HG03108 (cell line): Measurements from ENCODE around the gene ZNF689.
A peak's percentile ranks its signal among the peaks of the same experiment; 100 is the strongest.

ENCODE experiments used
- ATAC-seq: cut with Tn5 transposase; IDR thresholded peaks from one replicate; pipeline ENCODE4 v1.9.1; 2021; ENCODE audit warnings: moderate library complexity; ENCODE audit not compliant: unreplicated experiment

ZNF689 gene

DNA sequence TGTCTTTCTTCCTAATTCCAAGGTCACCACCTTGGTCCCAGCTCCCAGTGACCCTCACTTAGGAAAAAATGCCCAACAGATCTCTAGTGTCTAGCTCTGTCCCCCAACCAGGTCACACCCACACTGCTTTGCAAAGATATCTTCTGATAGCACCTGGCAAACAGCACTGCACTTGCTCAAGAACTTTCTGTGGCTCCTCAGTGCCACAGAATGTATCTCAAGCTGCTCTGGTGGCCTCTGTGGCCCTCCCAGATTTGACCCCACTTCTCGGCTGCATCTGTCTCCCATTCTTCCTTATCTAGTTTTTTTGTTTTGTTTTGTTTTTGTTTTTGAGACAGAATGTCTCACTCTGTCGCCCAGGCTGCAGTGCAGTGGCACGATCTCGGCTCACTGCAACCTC lies 43.7 kb downstream of the ZNF689 start:
- no peak for ATAC-seq

DNA sequence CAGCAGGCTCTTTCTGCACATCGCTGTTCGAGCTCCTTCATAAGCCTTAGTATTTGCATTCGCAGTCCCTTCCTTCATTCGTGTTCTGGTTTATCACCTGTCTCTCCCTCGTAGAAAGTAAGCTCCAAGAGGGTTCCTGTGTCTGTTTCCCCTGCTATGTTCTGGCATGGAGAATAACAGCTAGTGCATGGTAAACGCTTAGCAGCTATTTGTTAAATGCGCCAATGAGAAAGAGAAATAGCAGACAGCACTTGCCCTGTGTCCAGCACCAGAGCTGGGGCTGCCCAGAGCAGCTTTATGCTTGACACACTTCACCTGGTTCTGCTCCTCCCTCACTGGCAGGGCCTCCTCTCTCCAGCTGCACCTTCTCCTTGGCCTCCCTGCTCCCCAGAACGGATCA lies 44.2 kb downstream of the ZNF689 start:
- ATAC-seq = no peak

DNA sequence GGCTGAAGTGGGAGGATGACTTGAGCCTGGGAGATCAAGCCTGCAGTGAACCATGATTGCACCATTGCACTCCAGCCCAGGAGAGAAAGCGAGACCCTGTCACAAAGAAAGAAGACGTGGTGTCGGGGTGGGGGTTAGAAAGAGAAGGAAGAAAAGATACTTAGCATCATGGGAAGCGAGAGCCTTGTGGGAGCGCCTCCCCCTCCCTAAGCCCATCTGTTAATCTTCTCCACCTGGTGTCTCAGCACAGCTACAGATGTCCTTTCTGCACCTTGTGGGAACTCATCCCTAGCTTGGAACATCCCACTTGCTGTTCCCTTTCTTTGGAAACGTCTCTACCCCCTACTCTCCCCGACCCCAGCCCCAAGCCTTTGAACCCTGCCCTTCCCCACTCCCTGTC lies 44.7 kb downstream of the ZNF689 start:
- ATAC-seq = no peak

DNA sequence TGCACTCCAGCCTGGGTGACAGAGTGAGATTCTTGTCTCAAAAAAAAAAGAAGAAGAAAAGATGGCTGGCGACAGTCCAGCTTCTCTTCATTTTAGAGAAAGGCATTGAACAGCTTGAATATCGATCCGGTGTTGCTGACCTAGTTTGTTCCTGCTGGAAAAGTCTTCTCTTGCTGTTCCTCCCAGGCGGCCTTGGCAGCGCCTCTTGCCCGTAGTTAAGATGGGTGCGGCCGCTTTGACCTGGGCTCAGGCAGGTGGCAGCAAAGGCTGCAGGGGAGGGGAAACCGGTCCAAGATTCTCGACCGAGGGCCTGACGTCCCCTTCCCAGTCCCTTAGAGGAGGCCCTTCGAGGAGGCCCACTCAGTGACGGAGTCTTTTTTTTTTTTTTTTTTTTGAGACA lies 48.2 kb downstream of the ZNF689 start:
- ATAC-seq = no peak

DNA sequence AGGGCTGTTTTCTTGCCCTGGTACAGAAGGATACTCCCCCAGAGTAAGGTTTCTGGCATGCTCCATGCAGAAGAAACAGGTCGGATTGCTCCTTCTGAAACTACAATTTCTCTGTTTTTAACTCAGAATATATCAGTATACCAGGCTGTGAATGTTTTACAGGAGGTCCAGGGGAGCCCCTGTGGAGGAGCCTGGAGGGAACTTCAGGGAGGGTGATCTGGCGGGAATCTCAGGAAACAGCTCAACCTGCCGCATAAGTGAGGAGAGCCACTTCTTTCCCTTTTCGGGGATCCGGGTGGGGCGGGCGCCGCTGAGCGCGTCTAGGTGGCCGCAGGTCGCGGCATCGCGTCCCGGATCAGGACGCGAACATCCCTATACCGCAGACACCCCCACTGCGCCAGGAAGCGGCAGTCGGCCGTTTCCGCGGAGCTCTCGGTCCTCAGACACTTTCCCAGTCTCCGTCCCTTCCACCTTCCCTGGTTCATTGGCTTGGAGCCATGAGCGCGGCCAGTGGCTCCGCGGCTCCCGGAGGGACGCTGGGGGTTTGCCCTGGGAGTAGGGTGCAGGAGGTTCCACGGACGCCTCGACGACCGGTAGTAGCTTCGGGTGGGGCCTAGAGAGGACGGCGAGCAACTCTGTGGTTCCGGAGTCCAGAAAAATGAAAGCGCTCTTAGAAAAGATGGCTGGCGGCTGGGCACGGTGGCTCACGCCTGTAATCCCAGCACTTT lies 48.9 kb downstream of the ZNF689 start:
- ATAC-seq = no peak

DNA sequence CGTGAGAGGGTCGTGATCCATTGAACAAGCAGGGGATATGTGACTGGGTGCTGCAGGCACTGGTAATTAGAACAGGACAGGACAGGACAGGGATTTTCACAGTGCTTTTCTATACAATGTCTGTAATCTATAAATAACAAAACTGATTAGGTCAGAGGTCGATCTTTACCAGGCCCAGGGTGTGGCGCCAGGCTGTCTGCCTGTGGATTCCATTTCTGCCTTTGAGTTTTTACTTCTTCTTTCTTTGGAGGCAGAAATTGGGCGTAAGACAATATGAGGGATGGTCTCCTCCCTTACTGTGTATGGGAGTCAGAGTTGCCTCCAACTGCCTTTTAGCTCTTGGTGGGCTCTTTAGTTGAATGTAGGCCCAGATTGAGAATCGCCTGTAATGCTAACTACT lies 50.5 kb downstream of the ZNF689 start:
- no peak for ATAC-seq

DNA sequence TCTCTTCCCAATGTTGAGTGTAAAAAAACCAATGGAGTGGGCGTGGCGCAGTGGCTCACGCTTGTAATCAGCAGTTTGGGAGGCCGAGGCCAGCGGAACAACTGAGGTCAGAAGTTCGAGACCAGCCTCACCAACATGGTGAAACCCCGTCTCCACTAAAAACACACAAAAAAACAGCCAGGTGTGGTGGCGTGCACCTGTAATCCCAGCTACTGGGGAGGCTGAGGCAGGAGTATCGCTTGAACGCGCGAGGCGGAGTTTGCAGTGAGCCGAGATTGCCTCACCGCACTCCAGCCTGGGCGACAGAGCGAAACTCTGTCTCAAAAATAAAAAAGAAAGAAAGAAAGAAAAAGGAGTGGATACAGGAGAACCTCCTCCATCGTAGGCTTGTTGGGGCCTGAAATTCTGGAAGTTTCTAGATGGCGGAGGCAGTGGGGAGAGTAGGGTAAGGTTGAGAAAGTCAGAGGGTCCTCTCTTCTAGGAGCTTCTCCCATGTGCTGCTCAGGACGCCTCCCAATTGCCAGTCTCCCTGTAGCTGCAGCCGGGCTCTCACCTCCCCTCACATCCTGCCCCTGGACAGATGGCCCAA lies 51.3 kb downstream of the ZNF689 start:
- no peak for ATAC-seq

DNA sequence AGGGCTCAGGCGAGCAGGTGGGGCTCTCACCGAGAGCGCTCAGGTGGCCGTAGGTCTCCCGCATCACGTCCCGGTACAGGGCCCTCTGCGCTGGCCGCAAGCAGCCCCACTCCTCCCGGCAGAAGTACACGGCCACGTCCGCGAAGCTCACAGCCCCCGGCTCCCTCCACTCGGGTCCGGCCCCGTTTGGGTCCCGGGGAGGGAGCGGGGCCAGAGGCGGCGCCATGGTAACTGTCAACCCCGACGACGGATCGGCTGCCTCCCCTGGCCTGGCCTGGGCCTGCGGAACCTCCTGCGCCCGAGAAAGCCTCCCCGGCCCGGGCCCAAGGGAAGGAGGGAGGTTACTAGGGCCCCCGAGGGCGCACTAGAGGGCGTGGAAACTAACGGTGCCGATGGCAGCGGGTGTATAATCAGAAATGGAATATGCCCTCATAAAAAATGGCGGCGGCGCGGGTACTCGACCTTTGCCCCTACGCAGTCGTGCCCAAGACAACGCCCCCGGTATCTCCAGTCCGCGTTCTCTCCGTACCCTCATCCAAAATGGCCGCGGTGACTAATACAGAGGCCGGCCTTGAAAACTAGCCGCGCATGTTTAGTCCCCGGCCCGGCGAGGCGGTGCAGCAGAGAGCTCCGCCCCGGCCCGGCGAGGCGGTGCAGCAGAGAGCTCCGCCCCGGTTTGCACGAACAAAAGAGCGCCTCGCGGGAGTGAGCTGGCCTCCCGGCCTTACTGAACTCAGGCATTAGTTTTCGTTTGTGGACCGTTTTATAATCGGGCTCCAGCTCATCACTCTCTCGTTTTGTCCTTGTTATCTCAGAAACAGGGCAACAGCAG lies 52.0 kb downstream of the ZNF689 start, which contains the start of gene ZNF764:
TSS of gene ZNF764 (minus strand) at position 418 of the 832 bp plus-strand sequence. CDS start at position 226, 192 bp downstream.
- ATAC-seq = peak; percentile 86

DNA sequence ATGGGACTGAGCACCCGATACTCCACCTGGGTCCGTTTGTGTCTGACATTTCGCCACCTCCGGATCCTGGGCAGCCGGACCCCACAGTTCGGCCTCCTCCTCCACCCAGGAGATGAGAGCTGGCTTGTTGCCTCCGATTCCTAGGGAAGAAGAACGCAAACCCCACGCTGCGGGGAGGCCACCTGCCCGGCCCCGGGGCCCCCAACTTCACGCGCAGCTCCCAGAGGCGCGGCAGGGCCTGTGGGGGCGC lies 52.6 kb downstream of the ZNF689 start:
- ATAC-seq = no peak

DNA sequence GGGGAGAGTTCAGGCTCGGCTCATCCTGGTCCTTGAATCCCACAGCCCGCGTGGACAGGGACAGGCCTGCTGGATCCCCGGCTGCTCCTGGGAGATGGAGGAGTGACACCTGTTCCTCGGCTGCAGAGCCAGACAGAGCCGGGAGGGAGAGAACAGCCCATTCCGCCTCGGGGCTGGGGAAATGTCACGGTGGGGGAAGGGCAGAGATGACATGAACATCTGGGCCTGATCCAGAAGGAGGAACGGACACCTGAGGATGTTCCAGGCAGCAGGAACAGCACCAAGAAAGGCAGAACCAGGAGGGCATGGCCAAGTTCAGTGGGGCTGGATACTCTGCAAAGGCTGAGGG lies 54.1 kb downstream of the ZNF689 start:
- ATAC-seq = no peak

DNA sequence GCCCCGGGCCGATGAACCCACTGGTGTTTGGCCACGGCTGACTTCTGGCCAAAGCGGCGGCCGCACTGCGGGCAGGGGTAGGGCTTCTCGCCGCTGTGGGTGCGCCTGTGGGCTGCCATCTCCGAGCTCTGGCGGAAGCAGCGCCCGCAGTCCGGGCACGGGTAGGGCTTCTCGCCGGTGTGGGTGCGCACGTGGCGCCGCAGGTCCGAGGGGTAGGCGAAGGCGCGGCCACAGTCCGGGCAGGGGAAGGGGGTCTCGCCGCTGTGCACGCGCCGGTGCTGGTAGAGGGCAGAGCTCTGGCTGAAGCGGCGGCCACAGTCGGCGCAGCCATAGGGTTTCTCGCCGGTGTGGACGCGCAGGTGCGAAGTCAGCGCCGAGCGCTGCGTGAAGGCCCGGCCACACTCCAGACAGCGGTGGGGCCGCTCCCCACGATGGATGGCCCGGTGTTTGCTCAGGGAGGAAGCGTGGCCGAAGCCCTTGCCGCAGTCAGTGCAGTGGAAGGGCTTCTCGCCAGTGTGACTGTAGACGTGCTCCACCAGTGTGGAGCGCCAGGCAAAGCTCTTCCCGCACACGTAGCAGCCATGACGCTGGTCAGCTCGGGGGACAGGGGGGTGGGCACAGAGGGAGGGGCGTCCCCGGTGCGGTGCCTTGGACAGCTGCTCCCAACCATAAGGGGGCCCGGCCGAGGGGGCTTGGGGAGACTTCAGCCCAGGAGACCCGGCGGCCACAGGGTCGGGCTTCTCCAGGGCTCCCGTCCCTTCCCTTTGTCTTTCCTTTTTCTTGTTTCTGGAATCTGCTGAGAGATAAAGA lies 54.7 kb downstream of the ZNF689 start:
- no peak for ATAC-seq

DNA sequence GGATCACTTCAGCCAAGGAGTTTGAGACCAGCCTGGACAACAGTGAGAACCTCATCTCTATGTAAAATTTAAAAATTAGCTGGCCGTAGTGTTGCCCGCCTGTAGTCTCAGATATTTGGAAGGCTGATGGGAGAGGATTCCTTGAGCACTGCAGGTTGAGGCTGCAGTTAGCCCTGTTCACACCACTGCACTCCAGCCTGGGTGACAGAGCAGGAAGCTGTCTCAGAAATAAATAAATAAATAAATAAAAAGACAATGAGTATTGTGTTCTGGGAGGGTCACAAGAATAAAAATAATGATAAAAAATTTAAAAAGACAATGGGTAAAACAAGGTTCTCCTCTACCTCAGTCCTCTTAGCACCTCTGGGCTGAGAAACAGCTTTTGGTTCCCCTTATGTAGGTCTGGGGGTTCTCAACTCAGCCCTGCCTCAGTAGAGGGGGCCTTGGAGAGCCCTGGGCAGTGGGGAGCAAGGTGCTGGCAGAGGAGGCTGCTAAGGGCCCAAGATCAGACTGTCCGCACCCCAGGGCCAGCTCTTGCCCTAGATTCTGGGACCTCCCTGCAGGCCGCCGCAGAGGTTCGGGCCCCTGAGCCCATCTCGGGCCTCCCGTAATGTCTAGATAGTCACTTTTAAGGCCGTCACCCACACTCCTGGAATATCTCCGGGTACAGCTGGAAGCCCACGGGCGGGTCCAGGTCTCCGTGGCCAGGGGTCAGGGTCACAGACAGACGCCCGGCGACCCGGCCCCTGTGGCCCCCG lies 55.5 kb downstream of the ZNF689 start:
- ATAC-seq = no peak

DNA sequence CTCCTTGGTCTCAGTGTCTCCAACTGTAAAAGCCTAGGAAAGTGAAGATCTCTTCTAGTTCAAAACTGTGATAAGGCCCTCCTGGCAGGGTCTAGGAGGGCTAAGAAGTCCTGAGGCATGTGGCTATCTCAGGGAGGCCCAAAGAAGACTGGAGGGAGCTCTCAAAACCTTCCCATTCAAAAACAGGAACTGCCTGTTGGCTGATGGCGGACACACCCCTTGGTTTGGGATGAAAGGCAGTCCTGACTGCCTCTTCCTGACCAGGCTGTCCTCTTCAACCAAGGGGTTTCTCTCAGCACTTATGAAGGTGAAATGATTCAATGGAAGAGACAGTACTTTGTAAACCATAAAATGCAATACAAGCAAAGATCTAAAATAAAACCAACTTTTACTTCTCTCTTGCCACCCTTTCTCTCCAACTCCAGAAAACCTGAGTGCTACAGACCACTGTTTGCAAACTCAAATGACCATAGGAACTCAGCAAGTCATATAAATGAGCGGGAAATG lies 56.7 kb downstream of the ZNF689 start:
- ATAC-seq = no peak

DNA sequence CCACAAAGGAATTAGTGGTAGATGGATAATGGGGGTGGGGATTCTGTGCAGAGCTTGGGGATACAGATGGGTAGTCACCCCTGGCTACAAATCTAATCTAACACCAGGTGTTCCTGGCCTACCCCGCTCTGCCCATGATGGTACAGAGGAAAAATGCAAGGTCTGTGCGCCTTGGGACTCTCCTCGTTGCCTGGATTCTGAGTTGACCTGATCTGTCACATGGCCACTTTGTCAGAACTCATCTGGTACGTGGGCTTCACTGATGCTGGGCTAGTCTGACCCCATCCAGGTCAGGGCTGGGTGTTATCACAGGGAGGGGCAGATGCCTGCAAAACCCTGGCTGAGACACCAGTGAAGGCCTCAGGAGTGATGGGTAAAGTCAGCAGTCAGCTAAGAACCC lies 57.2 kb downstream of the ZNF689 start:
- ATAC-seq = no peak
